ENCODE data around the gene F12.

DNA sequence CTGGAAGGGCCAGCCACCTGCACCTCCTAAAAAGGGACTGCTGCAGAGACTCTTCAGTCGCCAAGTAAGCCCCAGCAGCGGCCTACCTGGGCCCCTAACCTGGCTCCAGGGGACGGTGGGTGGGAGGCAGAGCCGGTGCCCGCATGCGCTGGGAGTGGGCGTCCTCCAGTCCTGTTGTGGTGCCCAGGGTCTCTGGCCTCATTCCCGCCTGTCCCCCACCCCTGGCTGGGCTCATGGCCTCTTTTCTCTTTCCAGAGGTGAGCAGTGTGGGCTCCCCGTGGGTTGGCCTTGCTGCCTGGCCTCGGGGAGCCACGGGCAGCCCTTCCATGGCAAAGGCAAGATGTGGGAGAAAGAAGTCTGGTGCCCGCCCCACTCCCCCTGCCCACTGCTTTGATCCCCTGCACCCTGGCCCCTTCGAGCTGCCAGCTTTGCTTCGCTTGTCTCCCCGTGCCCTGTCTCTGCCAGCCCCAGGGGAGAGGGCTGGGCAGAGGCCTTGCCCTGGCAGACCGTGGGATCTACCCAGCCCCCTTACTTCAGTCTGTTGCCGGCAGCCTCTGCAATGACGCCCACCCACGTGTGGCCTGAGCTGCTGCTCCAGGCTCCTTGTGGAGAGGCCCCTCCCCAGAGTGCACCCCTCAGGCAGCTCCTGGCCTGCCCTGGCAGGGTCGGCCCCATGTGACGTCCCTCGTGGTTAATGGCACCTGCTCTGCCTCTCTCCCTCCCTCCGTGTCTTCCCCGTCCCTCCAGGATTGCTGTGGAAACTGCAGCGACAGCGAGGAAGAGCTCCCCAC lies 31.8 kb upstream of the F12 start:
- TF ChIP-seq ZFP30 (CRISPR knock-in tag; IDR thresholded peaks at IDR 0.05) = no peak
- no peak for TF ChIP-seq ARNTL (CRISPR knock-in tag; IDR thresholded peaks at IDR 0.05; ENCODE audit: borderline replicate concordance, low read depth)
- TF ChIP-seq ZFP3 (CRISPR knock-in tag; IDR thresholded peaks at IDR 0.05) = no peak
- no peak for TF ChIP-seq RARB (CRISPR knock-in tag; IDR thresholded peaks at IDR 0.05)
- no peak for TF ChIP-seq ZC3H10 (CRISPR knock-in tag; IDR thresholded peaks at IDR 0.05)
- TF ChIP-seq OSR1 (CRISPR knock-in tag; IDR thresholded peaks at IDR 0.05) = no peak

All from SK-N-SH treated with all-trans-retinoic acid at 6 μM for 48 hours (cell line).